UCSD-AML1 (cell line): ENCODE measurements around the gene GPAT2.
"Not testable (repeated sequence)": the region's sequence is repeated elsewhere in the genome, so short reads cannot be mapped to it uniquely, and the experiment has no call there.

ENCODE experiments used
- DNase-seq: peaks from one replicate; lab custom pipeline; 2025; ENCODE audit not compliant: unreplicated experiment; lab: John Stamatoyannopoulos, UW

Gene GPAT2

DNA sequence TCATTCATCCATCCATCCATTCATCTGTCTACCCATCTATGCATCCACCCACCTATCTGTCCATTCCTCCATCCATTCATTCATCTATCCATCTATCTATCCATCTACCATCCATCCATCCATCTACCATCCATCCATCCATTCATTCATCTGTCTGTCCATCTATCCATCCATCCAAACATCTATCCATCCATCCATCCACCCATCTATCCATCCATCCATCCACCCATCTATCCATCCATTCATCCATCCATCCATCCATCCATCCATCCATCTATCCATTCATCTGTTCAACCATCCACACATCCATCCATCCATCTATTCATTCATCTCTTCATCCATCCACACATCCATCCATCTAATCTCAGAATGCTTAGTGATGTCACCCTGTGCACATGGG lies 30.0 kb upstream of the GPAT2 start:
- not testable (repeated sequence) for DNase-seq

DNA sequence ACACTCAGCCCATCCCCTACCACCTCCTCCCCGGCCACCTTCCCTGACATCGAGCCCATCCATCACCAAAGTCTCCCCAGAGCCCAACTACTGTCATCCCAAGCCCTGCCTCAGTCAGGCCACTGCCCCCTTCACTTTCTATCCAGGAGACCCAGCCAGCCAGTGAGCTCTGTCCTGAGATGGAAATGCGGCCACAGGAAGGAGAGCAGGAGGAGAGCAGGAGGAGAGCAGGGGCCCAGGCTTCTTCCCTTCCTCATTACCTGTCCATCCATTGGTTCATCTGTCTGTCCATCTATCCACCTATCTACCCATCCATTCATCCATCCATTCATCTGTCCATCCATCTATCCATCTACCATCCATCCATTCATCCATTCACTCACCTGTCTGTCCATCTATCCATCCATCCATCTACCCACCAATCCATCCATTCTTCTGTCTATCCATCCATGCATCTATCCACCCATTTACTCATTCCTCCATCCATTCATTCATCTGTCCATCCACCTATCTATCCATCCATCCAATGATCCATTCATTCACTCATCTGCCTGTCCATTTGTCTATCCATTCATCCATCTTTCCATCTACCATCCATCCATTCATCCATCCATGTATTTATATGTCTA lies 29.4 kb upstream of the GPAT2 start:
- not testable (repeated sequence) for DNase-seq

DNA sequence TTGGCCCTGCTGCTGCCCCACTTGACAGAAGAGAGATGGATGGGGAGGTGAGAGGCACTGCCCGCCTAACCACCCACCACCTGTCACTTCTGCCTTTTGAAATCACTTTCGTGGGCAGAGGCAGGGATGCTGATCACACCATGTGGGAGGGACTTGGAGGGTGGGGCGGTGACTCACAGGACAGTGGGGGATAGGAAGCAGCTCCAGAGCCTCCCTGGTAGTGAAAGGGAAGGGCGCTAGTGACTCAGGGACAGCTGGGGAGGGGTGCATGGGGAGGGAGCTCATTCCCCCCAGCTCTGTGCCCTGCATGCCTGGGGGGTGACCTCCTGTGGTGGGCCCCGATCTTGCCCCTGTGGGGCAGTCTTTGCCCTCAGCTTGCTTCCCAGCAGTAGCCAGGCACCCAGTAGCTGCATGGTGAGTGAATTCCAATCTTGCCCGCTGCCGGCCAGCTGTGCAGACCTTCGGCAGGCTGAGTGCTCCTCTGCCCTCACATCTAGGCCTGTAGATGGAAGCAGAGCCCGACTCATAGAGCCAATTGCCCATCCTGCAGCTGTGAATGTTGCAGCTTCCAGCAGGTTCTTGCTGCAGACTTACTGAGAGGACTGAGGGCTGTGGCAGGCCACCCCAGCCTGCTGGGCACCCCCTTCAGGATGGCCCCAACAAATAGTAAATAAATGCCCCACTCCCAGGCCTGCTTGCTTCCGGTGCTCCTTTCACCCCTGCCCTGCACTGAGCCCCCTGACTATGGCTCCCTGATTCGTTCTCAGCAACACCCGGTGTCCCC lies 28.6 kb upstream of the GPAT2 start:
- not testable (repeated sequence) for DNase-seq

DNA sequence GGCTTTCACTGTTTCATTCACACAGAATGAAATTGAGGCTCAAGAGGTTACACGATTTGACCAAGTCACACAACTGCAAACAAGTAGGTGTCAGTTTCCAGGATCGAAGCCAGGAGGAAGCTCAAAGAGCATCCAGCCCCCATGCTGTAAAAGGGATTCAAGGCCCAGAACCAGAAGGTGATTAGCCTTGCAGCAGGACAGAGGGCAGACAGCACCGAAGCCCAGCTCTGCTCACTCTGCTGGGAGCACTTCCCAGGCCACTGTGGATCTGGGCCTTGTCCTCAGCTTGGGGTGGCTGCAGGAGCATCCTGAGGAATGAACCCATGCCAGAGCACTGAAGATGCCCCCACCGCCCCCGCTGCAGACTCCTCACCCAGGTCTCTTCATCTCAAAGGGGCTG lies 27.8 kb upstream of the GPAT2 start:
- not testable (repeated sequence) for DNase-seq

DNA sequence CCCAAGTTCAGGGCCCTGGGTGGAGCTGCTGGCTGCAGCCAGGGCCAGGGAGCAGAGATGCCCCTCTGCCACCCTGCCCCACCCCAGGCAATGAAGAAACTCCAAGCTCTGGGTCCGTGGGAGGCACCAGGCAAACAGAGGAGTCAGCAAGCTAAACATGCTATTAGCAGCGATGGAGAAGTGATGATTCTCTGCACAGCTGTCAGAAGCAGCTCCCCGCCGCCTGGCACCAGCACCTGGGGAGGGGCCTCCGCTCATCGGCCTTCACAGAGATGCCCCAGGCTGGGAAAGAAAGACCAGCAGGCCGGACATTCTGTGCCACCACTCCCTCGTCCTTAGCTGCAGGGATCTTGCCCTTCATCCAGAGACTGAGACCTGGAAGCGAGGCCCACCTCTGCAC lies 27.2 kb upstream of the GPAT2 start:
- not testable (repeated sequence) for DNase-seq

DNA sequence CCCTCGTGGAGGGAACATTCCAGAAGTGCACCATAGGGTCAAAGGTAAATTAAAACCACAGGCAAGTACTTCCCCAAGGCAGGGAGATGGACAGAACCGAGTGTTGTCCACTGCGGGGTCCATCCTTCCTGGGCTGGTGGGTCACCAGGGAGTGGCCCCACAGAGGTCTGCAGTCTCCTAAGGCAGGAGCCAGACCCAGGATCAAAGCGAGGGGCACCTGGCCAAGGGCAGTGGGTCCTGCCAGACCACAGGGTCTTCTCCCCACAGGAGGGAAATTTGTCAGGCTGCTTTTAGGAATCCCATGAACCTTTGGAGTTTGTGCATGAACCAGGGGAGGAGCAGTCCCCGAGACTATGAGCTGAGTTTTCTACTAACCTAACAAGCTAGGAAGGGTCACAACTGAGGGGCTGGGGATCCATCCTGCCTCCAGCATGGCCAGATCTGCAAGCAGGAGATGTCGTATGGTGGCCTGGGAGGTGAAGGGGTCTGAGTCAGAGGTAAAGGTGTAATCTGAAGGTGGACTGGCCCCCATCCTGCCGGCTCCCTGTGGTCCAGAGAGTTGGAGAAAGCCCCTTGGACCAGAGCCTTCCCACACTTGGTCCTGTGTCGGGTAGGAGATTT lies 26.6 kb upstream of the GPAT2 start:
- not testable (repeated sequence) for DNase-seq

DNA sequence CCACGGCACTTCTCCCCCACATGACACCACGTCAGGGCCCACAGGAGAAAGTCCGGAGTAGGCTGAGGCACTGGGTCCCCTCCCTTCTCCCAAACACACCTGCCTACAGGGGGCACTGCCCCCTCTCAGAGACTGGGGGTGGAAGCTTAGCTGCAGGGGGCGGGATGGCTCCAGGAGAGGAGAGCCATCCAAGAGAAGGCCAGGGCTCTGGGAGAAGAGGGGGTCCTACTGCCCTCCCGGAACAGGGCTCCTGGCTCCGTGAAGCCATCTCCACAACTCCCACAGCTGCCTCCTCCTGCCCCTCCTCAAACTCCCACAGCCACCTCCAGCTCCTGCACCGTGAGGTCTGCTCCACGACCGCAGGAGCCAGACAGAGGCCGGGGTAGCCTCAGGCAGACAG lies 25.6 kb upstream of the GPAT2 start:
- not testable (repeated sequence) for DNase-seq

DNA sequence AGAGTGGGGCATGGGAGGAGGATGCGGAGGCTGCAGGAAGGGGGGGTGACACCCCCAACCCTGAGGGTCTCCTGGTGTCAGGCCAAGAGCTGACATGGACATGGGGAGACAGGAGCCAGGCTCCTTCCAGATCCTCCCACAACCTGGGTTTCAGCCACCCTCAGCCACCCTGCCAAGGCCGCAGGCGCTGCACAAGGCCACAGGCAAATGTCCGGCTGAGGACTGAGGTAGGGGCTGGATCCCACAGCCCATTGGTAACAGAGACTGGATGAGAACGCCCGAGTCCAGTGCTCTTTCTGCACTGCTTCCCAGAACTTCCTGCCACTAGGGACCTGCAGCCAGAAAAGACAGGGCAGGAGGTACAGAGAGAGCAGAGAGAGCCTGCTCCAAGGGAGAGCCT lies 24.7 kb upstream of the GPAT2 start:
- not testable (repeated sequence) for DNase-seq

DNA sequence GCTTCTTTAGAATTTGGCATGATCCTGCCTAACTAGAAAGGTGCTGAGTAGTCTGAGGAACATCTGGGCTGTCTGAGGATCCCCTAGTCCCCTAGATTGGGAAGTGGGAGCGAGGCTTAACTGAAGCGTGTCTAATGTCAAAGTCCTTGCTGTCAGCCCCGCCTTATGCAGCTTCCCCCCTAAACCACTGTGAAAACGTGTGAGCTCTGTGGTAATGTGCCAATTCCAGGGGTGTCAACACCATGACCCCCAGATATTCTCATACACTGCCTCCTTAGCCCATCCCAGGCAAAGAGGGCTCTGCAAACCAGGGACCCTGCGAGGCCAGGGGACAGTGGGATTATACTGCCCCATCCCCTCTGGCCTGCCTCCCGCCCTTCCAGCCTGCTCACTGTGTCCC lies 21.1 kb upstream of the GPAT2 start:
- DNase-seq = not testable (repeated sequence)

DNA sequence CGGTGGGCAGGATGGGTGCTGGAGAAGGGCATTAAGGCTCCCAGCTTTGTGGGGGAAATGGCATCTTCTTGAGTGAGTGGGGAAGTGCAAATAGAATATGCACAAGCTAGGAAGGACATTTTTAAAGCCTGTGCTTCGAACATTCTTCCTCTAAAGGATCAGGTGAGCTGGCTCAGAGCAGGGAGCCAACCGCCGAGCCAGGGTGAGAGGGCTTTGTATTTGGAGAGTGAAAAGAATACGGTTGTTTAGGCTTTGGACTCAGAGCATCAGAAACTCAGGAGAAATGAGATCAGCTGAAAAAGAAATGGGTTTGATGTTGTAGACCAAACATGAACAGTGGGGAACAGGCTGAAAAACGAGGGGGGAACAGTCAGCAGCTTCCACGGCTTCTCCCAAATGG lies 19.8 kb upstream of the GPAT2 start:
- DNase-seq = not testable (repeated sequence)

DNA sequence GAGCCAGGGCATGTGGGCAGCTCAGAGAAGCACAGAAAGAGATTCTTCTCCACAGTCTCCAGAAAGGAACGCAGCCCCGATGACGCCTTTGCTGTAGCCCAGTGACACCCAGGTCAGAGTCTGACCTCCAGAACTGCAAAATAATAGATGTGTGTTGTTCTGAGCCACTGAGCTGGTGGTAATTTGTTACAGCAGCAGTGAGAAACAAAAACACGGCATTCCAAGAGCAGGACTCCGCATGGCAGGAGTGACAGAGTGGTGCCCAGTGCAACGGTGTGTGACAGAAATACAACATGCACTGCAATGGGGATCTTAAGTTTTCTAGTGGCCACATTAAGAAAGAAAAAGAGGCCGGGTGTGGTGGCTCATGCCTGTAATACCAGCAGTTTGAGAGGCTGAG lies 18.7 kb upstream of the GPAT2 start:
- not testable (repeated sequence) for DNase-seq

DNA sequence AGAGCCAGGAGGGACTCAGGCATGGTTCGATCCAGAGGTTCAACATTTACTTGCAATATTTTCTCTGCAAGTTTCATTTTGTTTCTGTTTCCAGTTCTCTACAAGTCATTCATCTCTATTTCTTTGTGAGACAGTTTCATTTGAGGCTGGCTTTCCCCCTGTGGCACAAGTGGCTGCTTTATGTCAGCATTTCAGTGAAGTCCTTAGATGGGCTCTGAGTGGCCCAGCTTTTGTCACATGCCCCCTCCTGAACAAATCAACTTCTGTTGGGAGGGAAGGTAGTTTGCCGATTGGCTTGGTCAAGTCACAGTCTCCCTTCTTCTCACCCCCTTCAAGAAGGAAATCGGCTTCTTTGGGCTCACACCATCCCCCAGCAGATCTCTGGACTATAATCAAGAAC lies 17.9 kb upstream of the GPAT2 start:
- DNase-seq = not testable (repeated sequence)

DNA sequence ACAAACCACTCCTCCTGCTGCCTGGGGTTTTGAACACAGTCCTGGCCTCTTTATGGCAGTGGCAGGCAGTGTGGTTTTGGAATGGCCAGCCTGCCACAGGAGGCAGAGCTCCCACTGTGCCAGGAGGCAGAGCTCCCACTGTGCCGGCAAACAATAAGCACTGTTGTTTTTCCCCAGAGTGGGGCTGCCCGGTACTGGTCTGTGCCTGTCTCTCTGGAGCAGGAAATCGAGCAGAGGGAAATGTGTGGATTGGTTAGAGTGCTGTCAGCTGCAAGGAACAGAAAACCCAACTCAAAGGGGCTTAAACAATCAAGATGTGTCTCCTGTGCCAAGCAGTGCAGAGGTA lies 15.2 kb upstream of the GPAT2 start:
- DNase-seq = not testable (repeated sequence)

DNA sequence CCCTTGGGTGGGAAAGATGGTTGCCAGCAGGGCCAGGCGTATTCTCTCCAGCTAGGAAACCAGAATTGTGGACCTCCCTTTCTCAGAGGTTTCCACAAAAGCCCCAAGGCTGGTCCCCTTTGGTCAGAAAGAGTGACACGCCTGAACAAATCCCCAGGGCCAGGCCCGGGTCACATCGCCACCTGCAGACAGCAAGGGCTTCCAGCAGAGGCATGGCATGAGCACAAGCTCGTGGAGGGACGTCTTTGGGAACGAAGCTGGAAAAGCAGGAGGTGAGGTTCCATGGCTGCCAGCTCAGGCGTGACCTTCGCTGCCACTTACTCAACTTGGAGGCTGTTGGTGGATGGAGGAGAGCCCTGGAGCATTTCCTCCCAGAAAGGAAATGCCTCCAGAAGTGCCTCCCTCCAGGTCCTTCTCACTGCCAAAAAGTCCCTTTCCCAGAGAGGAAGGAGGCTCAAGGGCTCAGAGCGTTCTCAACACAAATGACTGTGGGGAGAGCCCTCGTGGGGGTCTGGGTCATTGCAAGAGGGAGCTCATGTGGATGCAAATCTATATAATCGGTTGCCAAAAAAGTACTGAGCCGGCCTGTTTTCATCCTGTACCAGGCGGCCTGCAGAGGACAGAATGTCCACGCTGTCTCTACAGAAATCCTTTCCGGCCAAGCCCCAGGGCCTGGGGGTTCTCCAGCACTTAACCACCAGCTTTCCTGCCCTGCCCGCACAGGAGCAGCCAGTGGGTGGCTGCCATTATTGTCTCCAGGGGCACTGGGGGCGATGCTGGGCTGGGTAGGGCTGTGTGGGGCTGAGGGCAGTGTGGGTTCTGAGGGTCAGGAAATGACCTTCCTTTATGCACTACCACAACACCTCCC lies 14.6 kb upstream of the GPAT2 start:
- not testable (repeated sequence) for DNase-seq

DNA sequence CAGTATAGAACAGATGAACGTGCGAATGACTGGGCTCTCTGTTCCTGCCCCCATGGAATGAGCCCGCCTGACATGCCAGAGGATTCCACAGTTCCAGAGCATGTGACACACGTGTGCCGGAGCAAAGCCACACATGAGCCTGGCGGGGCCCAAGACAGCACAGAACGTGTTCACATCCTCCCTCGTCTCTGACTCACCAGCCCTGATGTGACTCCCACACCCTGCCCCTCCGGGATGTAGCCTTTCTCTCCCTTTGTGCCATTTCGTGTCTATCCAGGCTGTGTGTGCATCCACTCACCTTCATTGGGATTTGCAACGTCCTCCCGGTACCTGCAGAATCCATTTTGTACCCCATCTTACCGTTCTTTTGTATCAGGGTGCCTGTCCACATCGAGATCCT lies 838 bp upstream of the GPAT2 start:
- not testable (repeated sequence) for DNase-seq

DNA sequence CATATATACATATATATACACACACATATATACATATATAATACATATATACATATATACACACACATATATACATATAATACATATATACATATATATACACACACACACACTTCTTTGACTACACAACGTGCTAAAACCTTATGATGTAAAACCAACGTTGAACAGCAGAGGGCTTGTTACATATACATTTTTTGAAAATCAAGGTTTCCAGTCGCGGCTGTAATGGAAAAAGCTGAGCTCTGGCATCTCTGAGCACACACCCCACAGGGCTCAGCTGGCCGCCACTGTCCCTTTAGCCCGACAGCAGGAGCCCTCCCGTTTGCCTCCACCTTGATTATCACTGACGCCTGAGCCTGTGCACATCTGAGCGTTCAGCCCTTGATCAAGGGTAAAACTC lies 719 bp downstream of the GPAT2 start:
- not testable (repeated sequence) for DNase-seq

DNA sequence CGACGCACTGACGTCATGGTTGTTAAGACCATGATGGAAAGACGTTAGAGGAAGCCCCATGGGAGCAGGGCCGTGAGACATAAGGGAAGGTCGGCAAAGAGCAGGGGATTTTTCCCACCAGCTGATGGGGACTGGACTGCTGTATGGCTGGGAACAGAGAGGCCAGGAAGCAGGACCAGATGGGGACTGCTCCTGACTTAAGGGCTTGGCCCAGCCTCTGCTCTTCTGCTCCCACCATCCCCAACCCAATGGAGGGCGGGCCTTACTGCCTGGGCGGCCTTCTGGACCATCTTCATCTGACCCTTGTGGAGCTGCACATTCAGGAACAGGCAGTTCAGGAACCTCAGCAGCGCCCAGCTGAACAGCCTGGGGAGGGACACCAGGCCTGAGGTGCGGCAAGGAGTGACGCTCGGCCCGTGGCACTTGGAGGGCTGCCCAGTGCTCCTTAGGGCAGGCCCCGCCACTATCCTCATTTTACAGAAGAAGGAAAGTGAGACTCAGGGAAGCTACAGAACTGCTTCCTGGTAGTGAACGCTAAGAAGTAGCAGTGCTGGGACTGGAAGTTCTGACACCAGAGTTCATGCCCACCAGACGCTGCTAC lies 6.9 kb downstream of the GPAT2 start:
- DNase-seq = not testable (repeated sequence)

DNA sequence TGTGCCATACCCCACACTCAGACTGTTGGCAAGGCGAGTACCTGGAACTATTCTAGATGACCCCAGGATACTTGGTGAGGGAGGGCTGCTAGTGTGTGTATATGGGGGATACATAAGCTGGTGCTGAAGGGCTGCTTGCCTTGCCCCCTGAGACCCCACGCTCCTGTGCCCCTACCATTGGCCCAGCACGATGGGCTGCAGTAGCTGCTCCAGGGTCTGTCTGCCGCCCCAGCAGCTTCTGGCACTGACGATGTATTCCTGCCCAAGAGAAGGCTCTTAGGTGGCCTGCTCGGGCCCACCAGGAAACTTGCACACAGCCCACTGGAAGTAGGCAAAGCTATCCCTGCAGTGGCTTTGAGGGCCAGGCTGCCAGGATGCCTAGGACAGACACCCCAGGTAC lies 9.0 kb downstream of the GPAT2 start:
- DNase-seq = not testable (repeated sequence)

DNA sequence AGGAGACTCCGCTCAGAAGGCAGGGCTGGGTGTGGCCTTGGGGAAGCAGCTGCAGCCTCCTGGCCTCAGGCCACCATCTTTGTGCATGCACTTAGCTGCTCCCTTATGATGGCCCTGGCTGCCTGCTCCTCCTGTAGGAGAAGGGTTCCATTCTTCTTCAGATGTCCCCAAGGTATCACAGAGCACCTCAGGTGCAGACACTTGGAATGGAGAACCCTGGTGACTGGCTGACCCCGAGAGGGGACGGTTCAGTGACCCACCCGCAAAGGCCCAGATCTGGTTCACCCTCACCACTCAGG lies 9.6 kb downstream of the GPAT2 start:
- DNase-seq = no peak

DNA sequence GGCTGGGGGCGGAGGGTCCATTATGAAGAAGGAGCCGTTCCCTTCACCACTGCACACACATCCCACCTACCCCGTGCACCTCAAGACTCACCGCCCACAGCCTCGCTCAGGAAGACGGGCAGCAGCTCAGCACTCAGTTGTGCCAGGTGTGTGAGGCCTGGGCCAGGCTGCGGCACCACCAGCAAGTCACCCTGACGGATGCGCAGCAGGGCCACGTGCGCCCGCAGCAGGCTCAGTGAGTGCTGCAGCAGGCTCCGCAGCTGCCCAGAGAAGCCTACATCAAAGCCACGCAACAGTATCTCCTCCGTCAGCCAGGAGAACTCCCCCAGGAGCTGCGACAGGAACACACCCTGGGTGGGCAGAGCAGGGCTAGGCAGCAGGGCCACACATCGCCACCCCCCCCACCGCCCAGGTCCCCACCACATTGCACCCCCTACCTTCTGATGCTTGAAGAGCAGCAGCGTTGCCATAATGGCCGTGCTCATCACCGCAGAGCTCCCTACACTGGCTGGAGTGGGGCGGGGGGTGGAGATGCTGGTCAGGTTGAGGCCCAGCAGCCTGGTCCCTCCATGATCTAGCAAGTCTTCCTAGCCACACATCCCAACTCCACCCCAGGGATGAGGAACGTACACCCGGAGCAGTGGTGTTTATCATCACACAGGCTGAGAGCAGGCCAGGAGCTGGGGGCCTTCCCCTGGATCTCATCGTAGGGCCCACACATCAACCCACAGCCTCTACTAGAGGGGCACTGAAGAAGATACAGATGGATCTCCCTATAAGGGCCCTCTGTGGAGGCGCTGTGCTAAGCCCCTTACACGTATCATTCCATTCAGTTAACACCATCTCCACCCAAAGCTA lies 10.2 kb downstream of the GPAT2 start:
- no peak for DNase-seq
